Left ventricle myocardium superior (tissue), 1 donor: ENCODE data around the gene PAGE4. TPM values are rescaled to one million over a fixed set of nuclear protein-coding genes. Genes with fewer than 3 reads are reported as not detected.

Source experiments
- ATAC-seq: fragments of 200-7000 bp; cut with Tn5 transposase; one replicate; pipeline ENCODE4 v1.9.1; 2020; ENCODE audit warnings: mild to moderate bottlenecking, moderate library complexity
- DNase-seq: peaks from one replicate; pipeline ENCODE4 v3.0.0-alpha.2; 2020
- intact Hi-C: fragments of 100-400 bp; cut with micrococcal nuclease; formaldehyde crosslinking; loops from one replicate; pipeline ENCODE4 v1.11.0; 2022
- long read RNA-seq: library from polyadenylated mRNA; unstranded; transcript quantifications from one replicate; pipeline ENCODE4 v2.0.0, GENCODE V29; 2021
- total RNA-seq: library from RNA; stranded (reverse); fragmentation: NEBNext Ultra II Directional; extraction: Animal tissue kit (Norgen Biotek cat#: 25700); gene quantifications from one replicate; pipeline ENCODE4 v1.2.1, GENCODE V29; 2021
- donor health status: DM: no; HTN: yes; CAD: no; lungs with severe emphysema.

Gene PAGE4
- total RNA-seq: not detected
- long read RNA-seq: 0 reads

- ATAC-seq: no peak
- no peak for DNase-seq
- intact Hi-C loops: no loop called here
These were observed at the start of gene PAGE4 for GRCh38 chrX:49829016-49829415. Gene PAGE4, plus strand, starts transcription at chrX:49829303. Its CDS starts 1,126 bp downstream, at chrX:49830429.

- intact Hi-C loops: no loop called here
- no peak for DNase-seq
- ATAC-seq: no peak
These were observed 44.3 kb upstream of the PAGE4 start for GRCh38 chrX:49784747-49785280.

- DNase-seq: no peak
- no peak for ATAC-seq
- intact Hi-C loops: no loop called here
These were observed 36.7 kb upstream of the PAGE4 start for GRCh38 chrX:49792376-49792775.

GRCh38 chrX:49793686-49794085 lies 35.4 kb upstream of the PAGE4 start:
- DNase-seq: no peak
- intact Hi-C loops: no loop called here
- ATAC-seq: no peak

- DNase-seq: no peak
- intact Hi-C loops: no loop called here
- no peak for ATAC-seq
These were observed 29.3 kb upstream of the PAGE4 start for GRCh38 chrX:49799828-49800227.

GRCh38 chrX:49809891-49810632 lies 19.0 kb upstream of the PAGE4 start:
- ATAC-seq: no peak
- no peak for DNase-seq
- intact Hi-C loops: no loop called here

- ATAC-seq (no peak), DNase-seq (no peak)
- intact Hi-C loops: no loop called here
These were observed 16.9 kb upstream of the PAGE4 start for GRCh38 chrX:49812177-49812576.

- DNase-seq: no peak
- no peak for ATAC-seq
- intact Hi-C loops: no loop called here
These were observed 12.7 kb upstream of the PAGE4 start for GRCh38 chrX:49816435-49816834.

GRCh38 chrX:49838374-49838773 lies 9.3 kb downstream of the PAGE4 start:
- DNase-seq: no peak
- ATAC-seq: no peak
- intact Hi-C loops: no loop called here

GRCh38 chrX:49840679-49841078 lies 11.6 kb downstream of the PAGE4 start:
- DNase-seq: peak; percentile 66
- intact Hi-C loops: no loop called here
- peak; percentile 87 for ATAC-seq

- intact Hi-C loops: no loop called here
- DNase-seq: no peak
- no peak for ATAC-seq
These were observed 13.5 kb downstream of the PAGE4 start for GRCh38 chrX:49842621-49843020.

- ATAC-seq (no peak), DNase-seq (no peak)
- intact Hi-C loops: no loop called here
These were observed 15.5 kb downstream of the PAGE4 start for GRCh38 chrX:49844611-49845010.

GRCh38 chrX:49845701-49846403 lies 16.7 kb downstream of the PAGE4 start:
- intact Hi-C loops: no loop called here
- no peak for DNase-seq
- ATAC-seq: no peak

GRCh38 chrX:49846522-49846921 lies 17.4 kb downstream of the PAGE4 start:
- intact Hi-C loops: no loop called here
- ATAC-seq (no peak), DNase-seq (no peak)

- ATAC-seq (no peak), DNase-seq (no peak)
- intact Hi-C loops: no loop called here
These were observed 19.2 kb downstream of the PAGE4 start for GRCh38 chrX:49848275-49848674.

GRCh38 chrX:49850028-49850427 lies 20.9 kb downstream of the PAGE4 start:
- DNase-seq (no peak), ATAC-seq (no peak)
- intact Hi-C loops: no loop called here

GRCh38 chrX:49853661-49854060 lies 24.6 kb downstream of the PAGE4 start:
- no peak for ATAC-seq

GRCh38 chrX:49856819-49857218 lies 27.7 kb downstream of the PAGE4 start:
- intact Hi-C loops: no loop called here
- DNase-seq: no peak
- ATAC-seq: no peak

More at GRCh38 chrX:49853661-49854060, 24.6 kb downstream of the PAGE4 start:
- intact Hi-C loops: no loop called here
- DNase-seq: no peak

GRCh38 chrX:49858341-49858740 lies 29.2 kb downstream of the PAGE4 start:
- DNase-seq: no peak
- intact Hi-C loops: no loop called here
- no peak for ATAC-seq

GRCh38 chrX:49859491-49859890 lies 30.4 kb downstream of the PAGE4 start:
- ATAC-seq: no peak
- intact Hi-C loops: no loop called here
- DNase-seq: no peak
